Glomerular endothelial cell (primary cell): ENCODE results near the gene NIPBL. TPM values are rescaled to one million over a fixed set of nuclear protein-coding genes. Genes with fewer than 3 reads are reported as not detected.
"Not testable (repeated sequence)": the region's sequence is repeated elsewhere in the genome, so short reads cannot be mapped to it uniquely, and the experiment has no call there.

Experiments
- DNase-seq: peaks from one replicate; pipeline ENCODE4 v3.0.0-alpha.2; 2011; ENCODE audit warnings: low read depth, low spot score; ENCODE audit errors: extremely low read depth
- total RNA-seq: library from RNA; depleted of rRNA; stranded (reverse); fragments of >200 nt; gene quantifications from 2 replicates; pipeline ENCODE4 v1.2.3, GENCODE V29; 2015

NIPBL gene
- total RNA-seq, 1 donor from 2014 or later, result 24.7 TPM

DNA sequence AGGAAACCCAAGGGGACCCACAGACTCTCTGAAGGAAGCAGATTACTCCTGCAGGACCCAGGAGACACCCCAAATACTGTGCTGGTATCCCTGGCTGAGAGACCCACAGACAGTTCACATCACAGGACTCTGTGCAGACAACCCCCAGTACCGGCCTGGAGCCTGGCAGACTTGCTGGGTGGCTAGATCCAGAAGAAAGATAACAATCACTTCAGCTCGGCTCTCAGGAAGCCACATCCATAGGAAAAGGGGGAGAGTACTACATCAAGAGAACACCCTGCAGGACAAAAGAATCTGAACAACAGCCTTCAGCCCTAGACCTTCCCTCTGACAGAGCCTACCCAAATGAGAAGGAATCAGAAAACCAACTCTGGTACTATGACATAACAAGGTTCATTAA is 206.4 kb downstream of the NIPBL start:
- DNase-seq, result not testable (repeated sequence)

DNA sequence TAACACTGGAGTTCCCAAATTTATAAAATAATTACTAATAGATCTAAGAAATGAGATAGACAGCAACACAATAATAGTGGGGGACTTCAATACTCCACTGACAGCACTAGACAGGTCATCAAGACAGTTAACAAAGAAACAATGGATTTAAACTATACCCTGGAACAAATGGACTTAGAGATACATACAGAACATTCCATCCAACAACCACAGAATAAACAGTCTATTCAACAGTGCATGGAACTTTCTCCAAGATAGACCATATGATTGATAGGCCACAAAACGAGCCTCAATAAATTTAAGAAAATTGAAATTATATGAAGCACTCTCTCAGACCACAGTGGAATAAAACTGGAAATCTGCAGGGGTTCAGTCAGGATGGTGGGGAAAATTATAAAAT is 209.5 kb downstream of the NIPBL start:
- DNase-seq, result not testable (repeated sequence)

DNA sequence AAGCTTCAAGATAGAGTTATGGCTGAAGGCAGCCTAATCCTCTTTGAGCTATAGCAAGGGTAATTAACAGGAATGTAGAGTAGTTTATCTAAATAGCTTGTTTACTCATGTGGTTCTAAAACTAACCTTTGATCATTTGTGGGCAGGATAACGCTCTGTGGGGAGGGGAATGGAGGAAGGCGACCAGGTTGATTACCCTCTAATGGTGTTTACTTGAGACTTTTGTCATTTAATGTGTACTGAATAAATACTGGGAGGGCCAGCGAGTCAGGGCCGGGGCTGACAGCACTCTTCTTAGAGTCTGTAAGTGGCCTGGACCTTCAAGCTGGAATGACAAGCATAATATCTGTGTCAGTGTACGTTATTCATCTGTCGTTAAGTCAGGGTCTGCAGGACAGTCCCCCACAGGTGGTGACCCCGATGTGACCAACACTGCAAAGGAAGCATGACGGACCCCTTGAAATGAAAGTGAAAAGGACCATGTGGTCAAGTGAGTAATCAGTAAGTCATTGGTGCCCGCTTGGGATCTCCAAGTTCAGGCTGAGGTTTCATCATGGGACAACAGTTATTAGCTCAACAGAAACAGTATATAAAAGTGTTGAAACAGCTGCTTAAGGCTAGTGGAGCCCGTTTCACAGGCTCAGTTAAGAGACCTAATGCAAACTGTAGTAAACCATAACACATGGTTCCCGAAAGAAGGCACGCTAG is 210.1 kb downstream of the NIPBL start:
- no peak for DNase-seq

DNA sequence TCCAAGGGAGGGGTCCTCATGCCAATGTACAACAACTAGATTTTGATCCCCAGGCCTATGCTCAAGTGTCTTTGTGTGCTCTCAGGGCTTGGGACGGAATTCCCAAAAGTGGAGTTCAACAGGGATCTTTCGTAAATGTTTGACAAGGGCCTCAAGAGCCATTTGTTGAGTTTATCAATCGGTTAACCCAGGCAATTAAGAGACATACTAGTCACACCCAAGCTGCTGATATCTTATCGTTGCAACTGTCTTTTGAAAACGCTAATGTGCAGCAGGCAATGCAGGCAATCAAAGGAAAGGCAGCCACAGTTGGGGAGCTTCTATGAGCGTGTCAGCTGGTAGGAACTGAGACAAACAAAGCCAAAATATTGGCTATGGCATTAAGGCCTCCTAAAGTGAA is 211.4 kb downstream of the NIPBL start:
- no peak for DNase-seq

DNA sequence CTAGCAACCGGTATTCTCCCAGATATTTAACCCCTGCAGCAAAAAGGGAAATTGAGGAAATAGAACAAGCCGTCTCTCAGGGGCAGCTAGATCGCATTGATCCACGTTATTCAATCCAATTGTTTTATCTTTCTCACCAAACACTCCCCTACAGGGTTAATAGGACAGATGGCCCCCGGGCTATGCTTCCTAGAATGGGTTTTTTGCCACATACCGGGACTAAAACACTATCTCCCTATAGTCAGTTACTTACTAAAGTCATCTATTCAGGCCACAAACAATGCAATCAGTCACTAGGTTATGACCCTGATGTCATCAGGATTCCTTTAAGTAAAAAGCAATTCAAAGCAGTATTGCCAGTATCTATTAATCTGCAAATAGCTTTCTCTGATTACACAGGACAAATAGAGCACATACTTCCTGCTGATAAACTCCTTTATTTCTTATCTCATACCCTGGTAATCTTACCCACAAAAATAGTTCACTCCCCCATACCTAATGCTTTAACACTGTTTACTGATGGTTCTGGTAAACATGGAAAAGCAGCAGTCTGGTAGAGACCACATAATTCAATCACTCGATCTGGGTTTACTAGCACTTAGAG is 213.7 kb downstream of the NIPBL start:
- DNase-seq, result no peak

DNA sequence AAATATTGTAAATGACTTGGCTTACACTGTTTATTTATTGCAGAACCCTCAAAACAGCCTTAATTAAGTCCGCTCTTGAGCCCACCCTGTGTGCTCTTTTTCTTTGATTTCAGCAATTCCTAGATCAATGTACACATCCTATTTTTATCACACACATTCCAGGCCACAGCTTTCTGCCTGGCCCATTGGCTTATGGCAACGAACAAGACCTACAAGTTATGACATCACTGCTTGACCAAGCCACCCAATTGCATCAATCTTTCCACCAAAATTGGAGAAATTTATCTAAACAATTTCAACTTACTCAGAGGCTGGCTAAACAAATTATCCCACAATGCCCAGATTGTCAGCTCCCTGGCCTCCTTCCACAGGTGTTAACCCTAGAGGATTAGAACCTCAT is 214.2 kb downstream of the NIPBL start:
- DNase-seq, result no peak

DNA sequence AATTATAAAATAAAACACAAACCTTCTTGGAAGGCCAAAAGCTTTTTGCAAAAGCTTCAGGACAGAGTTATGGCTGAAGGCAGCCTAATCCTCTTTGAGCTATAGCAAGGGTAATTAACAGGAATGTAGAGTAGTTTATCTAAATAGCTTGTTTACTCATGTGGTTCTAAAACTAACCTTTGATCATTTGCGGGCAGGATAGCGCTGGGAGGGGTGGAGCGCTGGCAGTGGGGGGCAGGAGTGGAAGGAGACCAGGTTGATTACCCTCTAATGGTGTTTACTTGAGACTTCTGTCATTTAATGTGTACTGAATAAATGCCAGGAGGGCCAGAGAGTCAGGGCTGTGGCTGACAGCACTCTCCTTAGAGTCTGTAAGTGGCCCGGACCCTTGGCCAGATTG is 217.2 kb downstream of the NIPBL start:
- DNase-seq, result not testable (repeated sequence)

DNA sequence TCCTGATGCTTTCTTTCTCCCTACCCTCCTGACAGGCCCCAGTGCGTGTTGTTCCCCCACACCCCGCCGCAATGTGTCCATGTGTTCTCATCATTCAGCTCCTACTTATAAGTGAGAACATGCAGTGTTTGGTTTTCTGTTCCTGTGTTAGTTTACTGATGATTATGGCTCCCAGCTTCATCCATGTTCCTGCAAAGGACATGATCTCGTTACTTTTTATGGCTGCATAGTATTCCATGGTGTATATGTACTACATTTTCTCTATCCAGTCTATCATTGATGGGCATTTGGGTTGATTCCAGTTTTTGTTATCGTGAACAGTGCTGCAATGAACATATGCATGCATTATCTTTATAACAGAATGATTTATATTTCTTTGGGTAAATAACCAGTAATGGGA is 222.7 kb downstream of the NIPBL start:
- not testable (repeated sequence) for DNase-seq

DNA sequence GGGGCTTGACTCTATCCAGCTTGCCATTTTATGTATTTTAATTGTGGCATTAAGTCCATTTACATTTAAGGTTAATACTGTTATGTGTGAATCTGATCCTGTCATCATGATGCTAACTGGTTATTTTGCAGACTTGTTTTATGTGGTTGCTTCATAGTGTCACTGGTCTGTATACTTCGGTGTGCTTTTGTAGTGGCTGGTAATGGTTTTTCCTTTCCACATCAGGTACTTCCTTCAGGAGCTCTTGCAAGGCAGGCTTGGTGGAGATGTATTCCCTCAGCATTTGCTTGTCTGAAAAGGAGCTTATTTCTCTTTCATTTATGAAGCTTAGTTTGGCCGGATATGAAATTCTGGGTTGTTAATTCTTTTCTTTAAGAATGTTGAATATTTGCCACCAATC is 226.7 kb downstream of the NIPBL start:
- no peak for DNase-seq

DNA sequence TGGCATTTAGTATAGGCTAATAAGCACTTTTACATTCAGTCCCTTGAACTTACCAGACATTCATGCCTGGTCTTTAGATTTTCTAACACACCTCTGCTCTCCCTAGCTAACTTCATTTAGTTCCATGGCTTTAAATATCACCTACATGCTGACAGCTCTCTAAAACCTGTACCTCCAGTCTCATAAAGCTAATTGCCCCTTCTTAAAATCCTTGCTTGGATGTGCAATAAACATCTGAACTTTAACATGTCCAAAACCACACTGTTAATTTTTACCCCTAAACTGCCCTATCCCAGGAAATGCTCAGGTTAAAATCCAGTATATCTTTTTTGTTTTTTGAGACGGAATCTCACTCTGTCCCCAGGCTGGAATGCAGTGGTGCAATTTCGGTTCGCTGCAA is 232.8 kb downstream of the NIPBL start:
- DNase-seq, result no peak

DNA sequence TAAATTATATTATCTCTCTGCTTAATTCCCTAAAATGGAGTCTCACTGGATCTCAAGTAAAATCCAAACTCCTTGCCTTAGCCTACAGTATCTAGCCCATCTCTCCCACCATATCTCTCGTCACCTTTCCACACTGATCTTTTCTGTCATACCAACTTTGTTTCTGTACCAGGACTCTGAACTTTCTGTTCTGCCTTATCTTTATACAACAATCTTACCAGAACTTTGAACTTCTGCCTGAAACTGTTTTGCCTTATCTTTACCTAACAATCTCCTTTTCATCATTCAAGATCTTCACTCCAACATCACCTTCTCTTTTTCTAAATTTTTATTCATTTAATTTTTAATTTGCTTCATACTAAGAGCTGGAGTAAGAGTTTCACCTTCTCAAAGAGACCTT is 233.6 kb downstream of the NIPBL start:
- DNase-seq, result no peak

DNA sequence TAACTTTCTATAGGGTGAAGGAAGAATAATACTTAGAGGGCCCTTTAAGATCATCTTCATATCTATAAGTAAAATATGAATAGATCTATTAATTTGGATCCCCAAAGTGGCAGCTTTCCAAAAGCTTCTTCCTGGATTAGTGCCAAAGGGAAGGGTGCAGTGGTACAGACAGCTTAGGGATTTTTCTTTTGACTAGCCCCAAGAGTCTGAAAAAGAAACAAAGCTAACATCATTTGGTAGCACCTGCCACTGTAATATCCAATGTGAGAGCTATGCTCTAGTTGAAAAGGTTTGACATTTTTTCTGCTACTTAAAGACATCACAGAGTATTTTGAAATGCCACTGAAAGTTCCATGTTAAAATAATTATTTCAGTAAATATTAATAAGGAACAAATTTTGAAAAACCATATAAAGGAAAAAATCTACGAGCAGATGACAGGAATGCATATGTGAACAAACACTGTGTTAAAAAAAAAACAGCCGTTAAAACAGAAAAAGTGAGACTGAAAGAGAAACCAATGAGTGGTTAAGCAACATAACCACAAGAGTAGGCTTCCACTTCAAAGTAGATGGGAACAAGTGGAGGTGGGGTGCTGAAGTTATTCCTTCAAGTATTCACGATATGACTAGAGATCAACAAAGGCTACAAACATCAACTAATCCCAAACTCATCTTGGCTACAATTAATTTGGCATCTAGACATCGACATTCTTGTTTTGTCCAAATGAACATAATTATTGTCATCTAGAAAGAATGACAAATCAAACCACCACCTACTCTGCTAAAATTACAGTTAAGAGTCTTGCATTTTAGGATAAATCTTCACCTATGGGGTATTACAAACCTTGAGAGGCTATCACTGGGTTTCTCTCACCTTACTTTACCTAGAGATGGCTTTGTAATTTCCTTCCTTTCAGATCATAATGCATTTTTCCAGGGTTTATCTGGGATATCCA is 235.1 kb downstream of the NIPBL start:
- DNase-seq, result no peak

DNA sequence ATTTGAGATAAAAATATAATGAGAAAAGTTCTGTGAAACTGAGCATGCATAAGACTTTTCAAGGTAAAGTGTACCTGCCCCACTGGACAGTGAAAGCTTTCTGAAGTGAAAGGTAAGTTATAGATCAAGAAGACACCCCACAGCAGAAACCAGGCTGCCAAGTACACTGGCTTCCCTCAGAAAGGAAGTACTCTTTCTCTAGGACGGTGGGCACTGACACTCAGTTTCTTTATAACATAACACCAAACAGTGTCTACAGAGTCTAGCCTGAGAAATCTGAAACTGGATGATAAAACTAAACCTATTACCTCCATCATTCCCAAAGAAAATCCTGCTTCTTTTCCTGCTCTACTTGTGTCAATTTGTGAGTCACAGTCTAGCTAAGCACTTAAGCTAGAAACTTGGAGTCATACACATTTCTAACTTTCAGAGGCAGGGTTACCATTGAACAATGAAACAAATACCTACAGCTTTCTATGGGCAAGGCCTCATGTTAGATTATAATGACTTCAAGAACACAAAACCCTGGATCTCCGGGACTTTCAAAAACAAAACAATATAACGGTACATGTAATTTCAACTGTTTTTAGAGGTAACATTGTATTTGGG is 235.9 kb downstream of the NIPBL start:
- DNase-seq, result no peak
